ENCODE results near the gene RARS2.

The RARS2 gene

GRCh38 chr6:87558446-87558845, 31.3 kb downstream of the RARS2 start:
- H3K79me2 ChIP-seq (ENCODE audit: low read length), result peaks cover 11% of the 10 kb centered on the region; the same call in 1 of the 2 replicates
- DNase-seq, result no peak
- no peak overlapping the region for H3K9ac ChIP-seq (ENCODE audit: low read length)
- H3K4me3 ChIP-seq (ENCODE audit: low read length), result no peak overlapping the region
- H3K9me2 ChIP-seq (replicated peaks; ENCODE audit: insufficient read depth, low read length), result no peaks in the 10 kb centered on the region
- peaks cover 10% of the 10 kb centered on the region; the same call in 1 of the 2 replicates for H3K36me3 ChIP-seq (replicated peaks; ENCODE audit: insufficient read depth, low read length)
- no peaks in the 10 kb centered on the region for H4K20me1 ChIP-seq (ENCODE audit: insufficient read depth, low read length)
- H3K4me2 ChIP-seq (ENCODE audit: low read depth, low read length), result no peak overlapping the region
- no peak overlapping the region for H2AFZ ChIP-seq (ENCODE audit: low read length)
- TF ChIP-seq EZH2phosphoT487 (IDR thresholded peaks at IDR 0.05; ENCODE audit: low read length) (no peak), EZH2 (optimal IDR thresholded peaks at IDR 0.05; ENCODE audit: low read depth, low read length) (no peak), CTCF (IDR thresholded peaks at IDR 0.05; ENCODE audit: low read length) (no peak)
- no peaks in the 10 kb centered on the region for H3K4me1 ChIP-seq (ENCODE audit: low read length)
- no peak overlapping the region for H3K27ac ChIP-seq (ENCODE audit: low read length)
- no peaks in the 10 kb centered on the region for H3K27me3 ChIP-seq (replicated peaks; ENCODE audit: insufficient read depth, low read length)
- no peaks in the 10 kb centered on the region for H3K9me3 ChIP-seq (replicated peaks; ENCODE audit: insufficient read depth, low read length)
- H3F3A ChIP-seq (ENCODE audit: insufficient read depth, low read length), result no peaks in the 10 kb centered on the region

- no peaks in the 10 kb centered on the region for H4K20me1 ChIP-seq (ENCODE audit: insufficient read depth, low read length)
- no peak for DNase-seq
- H3K36me3 ChIP-seq (replicated peaks; ENCODE audit: insufficient read depth, low read length), result peaks cover 10% of the 10 kb centered on the region; the same call in 1 of the 2 replicates
Measured at GRCh38 chr6:87555506-87555905, 34.3 kb downstream of the RARS2 start.

GRCh38 chr6:87553159-87553765, 36.5 kb downstream of the RARS2 start:
- Histone ChIP-seq H3K9ac (ENCODE audit: low read length) (no peak overlapping the region), H4K20me1 (ENCODE audit: insufficient read depth, low read length) (no peaks in the 10 kb centered on the region), H3K9me3 (replicated peaks; ENCODE audit: insufficient read depth, low read length) (no peaks in the 10 kb centered on the region), H3K4me2 (ENCODE audit: low read depth, low read length) (no peak overlapping the region), H2AFZ (ENCODE audit: low read length) (no peak overlapping the region), H3K4me1 (ENCODE audit: low read length) (no peaks in the 10 kb centered on the region), H3K79me2 (ENCODE audit: low read length) (peaks cover 11% of the 10 kb centered on the region; the same call in 1 of the 2 replicates), H3F3A (ENCODE audit: insufficient read depth, low read length) (no peaks in the 10 kb centered on the region), H3K27me3 (replicated peaks; ENCODE audit: insufficient read depth, low read length) (no peaks in the 10 kb centered on the region), H3K36me3 (replicated peaks; ENCODE audit: insufficient read depth, low read length) (peaks cover 12% of the 10 kb centered on the region; the same call in 1 of the 2 replicates), H3K4me3 (ENCODE audit: low read length) (no peak overlapping the region), H3K9me2 (replicated peaks; ENCODE audit: insufficient read depth, low read length) (no peaks in the 10 kb centered on the region), H3K27ac (ENCODE audit: low read length) (no peak overlapping the region)
- no peak for DNase-seq
- TF ChIP-seq CTCF (IDR thresholded peaks at IDR 0.05; ENCODE audit: low read length) (no peak), EZH2 (optimal IDR thresholded peaks at IDR 0.05; ENCODE audit: low read depth, low read length) (no peak), EZH2phosphoT487 (IDR thresholded peaks at IDR 0.05; ENCODE audit: low read length) (no peak)

More at GRCh38 chr6:87555506-87555905, 34.3 kb downstream of the RARS2 start:
- Histone ChIP-seq H3K4me3 (ENCODE audit: low read length) (no peak overlapping the region), H3K79me2 (ENCODE audit: low read length) (peaks cover 11% of the 10 kb centered on the region; the same call in 1 of the 2 replicates), H3F3A (ENCODE audit: insufficient read depth, low read length) (no peaks in the 10 kb centered on the region), H2AFZ (ENCODE audit: low read length) (no peak overlapping the region), H3K4me1 (ENCODE audit: low read length) (no peaks in the 10 kb centered on the region), H3K9me3 (replicated peaks; ENCODE audit: insufficient read depth, low read length) (no peaks in the 10 kb centered on the region), H3K27ac (ENCODE audit: low read length) (no peak overlapping the region), H3K9me2 (replicated peaks; ENCODE audit: insufficient read depth, low read length) (no peaks in the 10 kb centered on the region), H3K27me3 (replicated peaks; ENCODE audit: insufficient read depth, low read length) (no peaks in the 10 kb centered on the region), H3K9ac (ENCODE audit: low read length) (no peak overlapping the region), H3K4me2 (ENCODE audit: low read depth, low read length) (no peak overlapping the region)
- TF ChIP-seq CTCF (IDR thresholded peaks at IDR 0.05; ENCODE audit: low read length), result no peak
- no peak for TF ChIP-seq EZH2phosphoT487 (IDR thresholded peaks at IDR 0.05; ENCODE audit: low read length)
- TF ChIP-seq EZH2 (optimal IDR thresholded peaks at IDR 0.05; ENCODE audit: low read depth, low read length), result no peak

Measured in MM.1S (cell line).